T47D (cell line): ENCODE results near the gene PCIF1.

Experiments used
- DNase-seq, 2 experiments: peaks; one replicate each; pipeline versions ENCODE4 v3.0.0 to v3.0.0-alpha.2; 2011 to 2012; ENCODE audit warnings: low read depth in 1 of 2, low spot score in 1 of 2
- JUND ChIP-seq: IDR thresholded peaks from 2 replicates; pipeline ENCODE4 v1.6.1; 2012; ENCODE audit warnings: low read depth
- in situ Hi-C: cut with HindIII; loops from 2 replicates; pipeline ENCODE4 v1.10.0; 2016; ENCODE audit warnings: low sequenced_read_pairs, low pct_unique_long_range_greater_than_20kb

Gene PCIF1

DNA sequence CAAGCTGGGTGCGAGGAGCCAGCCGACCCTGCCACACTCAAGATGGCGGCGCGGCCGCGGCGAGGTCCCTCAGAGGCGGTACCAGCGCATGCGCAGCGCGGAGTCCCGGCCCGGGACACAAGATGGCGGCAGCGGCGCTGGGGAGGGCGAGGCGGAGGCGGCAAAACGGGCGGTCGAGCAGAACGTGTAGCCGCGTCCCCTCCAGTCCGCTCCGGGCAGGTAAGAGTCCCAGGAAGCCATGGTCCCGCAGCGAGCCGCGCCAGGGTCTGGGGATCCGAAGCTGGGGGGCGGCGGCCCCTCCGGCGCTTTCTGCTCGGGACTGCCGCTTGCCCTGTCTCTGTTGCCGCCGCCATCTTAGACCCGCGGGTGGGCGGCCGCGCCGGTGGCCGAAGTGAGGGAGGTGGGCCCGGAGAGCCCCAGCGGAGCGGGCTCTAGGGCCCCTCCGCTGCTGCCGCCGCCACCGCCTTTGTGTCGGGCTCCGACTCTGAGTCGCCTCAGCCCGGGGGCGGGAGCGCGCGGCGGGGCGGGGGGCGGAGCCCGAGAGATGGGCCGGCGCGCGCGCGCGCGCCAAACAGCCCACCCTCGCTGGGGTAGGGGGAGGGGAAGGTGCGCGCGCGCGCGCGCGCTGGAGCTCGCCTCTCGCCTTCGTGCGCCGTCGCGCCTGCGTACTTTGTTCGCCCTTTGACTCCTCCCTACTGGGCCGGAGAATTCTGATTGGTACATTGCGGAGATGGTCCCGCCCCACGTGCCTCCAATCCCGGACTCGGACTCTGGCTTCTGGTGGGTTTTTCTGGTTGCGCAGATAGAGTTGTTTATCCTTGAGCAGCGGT is at the start of gene PCIF1:
Gene PCIF1, plus strand, starts transcription at position 98 of the 830 bp plus-strand sequence. CDS start 4,317 bp downstream, outside the sequence.
- in situ Hi-C loops, result no loop called here
- TF ChIP-seq JUND, result no peak
- DNase-seq, result peak; percentile 99

DNA sequence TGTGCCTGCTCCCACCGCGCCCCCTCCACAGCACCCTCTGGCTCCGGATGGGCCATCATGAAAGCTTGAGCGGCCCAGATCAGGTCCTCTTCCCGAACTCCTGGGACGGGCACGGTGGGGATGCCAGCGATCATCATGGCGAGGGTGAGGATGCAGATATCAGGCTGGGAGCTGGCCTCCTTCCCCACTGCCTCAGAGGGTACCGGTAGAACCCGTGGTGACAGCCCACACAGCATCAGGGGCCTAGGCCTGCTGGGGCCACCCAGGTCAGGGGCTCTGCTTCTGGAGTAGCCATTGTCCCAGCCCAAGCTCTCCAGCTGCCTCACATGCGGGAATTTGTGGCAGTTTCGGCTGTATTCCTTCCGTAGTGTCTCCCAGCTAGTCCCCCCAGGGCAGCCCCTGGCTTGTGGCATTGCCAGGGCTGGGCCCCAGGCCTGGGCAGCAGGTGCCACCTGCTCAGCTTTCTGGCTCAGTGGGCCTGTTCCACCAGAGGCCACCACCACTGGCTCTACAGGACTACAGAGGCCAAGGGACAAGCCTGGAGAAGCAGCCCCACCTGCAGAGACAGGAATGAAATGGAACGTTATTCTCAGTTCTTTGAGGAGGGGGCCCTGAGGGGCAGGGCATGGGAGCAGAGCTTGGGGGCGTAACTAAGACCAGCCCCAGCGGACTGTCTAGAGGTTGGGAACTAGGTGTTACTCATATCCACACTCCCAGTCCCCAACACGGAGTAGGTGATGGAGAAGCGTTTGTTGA is 47.7 kb upstream of the PCIF1 start:
- no peak for DNase-seq
- in situ Hi-C loops, result no loop called here
- TF ChIP-seq JUND, result no peak

DNA sequence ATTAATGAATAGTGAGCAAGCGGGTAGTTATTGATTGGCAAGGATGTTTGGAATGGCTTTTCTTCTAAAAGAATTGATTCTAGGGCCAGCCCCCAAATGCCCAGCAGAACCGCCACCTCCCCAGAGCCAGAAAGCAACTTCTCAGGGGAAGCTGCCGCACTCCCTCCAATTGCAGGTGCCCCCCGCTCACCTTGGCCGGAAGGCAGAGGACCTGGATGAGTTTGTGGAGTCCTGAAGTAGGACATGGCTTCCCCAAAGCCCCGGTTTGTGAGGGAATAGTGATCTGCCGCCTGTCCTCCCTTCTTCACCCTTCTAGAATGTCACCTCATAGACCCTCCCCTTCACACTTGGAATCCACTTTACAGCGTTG is 47.2 kb upstream of the PCIF1 start, which contains the start of gene SPATA25:
Gene SPATA25, minus strand, starts transcription at position 277 of the 370 bp plus-strand sequence. Its CDS starts 32 bp downstream, at position 245.
- no peak for DNase-seq
- TF ChIP-seq JUND, result no peak
- in situ Hi-C loops, result no loop called here

DNA sequence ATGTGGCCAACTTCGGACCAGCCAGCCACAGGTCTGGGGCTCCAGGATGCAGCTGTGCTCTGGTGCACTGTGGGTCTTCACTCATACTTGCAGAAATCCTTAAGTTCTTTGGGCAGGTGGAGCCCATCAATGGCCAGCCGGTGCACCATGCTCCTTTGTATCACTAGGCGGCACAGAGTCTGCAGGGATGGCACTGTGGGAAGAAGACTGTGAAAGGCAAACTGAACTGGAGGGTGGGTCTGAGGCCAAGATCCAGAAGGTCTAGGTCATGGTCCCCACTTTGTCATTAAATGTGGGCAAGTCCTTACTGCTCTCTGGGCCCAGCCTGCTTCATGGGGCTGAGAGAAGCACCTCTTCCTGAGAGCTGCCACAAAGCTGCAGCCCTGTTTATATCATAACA is 45.8 kb upstream of the PCIF1 start:
- no peak for DNase-seq
- in situ Hi-C loops, result no loop called here
- TF ChIP-seq JUND, result no peak

DNA sequence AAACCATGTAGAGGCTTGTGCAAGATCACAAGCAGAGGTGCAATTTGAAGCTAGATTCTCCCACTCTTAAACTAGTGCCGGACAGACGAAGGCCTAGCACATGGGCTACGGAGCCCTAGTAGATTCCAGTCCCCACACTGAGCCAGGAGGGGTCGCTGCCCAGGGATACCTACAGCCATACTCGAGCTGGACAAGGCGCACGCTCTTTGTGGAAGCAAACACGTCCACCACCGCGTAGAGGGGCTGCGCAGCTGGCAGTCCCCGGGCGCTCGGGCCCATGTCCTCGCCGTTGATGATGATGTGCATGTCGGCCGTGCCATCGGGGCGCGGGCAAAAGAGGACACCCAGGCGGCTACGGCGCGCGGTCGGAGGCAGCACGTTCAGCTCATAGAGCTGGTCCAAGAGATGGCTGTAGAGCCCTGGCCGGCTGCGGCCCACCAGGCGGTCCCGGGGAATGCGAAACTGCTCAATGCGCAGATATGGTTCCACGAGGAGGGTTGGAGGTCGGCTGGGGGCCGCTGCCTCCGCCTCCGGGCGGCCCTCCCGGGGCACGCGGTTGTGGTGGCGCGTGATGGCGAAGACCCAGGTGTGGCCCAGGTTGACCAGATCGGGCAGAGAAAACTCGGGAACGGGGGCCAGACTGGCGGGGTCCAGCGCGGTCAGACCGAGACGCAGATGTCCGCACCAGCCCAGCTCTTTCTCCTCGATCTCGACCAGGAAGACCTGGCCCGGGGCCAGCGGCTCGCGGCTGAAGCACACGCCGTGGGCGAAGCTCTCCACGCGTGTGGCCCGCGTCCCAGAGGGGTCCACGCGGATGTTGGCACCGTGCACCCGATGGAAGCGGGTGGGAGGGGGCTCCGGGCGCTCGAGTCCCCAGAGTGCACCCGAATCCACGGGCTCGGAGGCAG is 44.2 kb upstream of the PCIF1 start:
- peak; percentile 40 to 59 for DNase-seq
- in situ Hi-C loops, result no loop called here
- no peak for TF ChIP-seq JUND

DNA sequence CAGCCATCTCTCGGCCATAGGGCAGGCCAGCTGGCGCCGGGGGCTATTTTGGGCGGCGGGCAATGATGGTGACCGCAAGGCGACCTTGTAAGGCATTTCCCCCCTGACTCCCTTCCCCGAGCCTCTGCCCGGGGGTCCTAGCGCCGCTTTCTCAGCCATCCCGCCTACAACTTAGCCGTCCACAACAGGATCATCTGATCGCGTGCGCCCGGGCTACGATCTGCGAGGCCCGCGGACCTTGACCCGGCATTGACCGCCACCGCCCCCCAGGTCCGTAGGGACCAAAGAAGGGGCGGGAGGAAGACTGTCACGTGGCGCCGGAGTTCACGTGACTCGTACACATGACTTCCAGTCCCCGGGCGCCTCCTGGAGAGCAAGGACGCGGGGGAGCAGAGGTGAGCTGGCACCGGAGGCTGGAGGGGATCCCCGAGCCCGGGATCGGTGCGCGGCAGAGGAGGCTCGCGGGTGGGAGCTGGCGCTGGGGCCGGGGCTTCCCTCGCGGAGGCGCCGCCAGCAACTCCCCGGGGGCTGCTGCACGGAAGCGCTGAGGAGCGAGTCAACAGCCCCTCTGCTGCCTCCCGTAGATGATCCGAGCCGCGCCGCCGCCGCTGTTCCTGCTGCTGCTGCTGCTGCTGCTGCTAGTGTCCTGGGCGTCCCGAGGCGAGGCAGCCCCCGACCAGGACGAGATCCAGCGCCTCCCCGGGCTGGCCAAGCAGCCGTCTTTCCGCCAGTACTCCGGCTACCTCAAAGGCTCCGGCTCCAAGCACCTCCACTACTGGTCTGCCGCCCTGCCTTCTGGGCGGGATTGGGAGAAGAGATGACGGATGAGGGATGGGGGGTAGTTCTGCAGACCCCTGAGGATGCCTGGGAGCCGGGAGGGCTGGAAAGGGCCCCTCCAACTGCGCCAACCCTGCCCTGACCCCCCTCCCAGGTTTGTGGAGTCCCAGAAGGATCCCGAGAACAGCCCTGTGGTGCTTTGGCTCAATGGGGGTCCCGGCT is 43.2 kb upstream of the PCIF1 start, which contains the start of the genes CTSA and NEURL2:
Gene CTSA, plus strand, starts transcription at position 351 of the 999 bp plus-strand sequence. Its CDS starts 234 bp downstream, at position 585.
Gene NEURL2, minus strand, starts transcription at position 224 of the 999 bp plus-strand sequence. Its CDS starts 217 bp downstream, at position 7.
- TF ChIP-seq JUND, result no peak
- in situ Hi-C loops, result no loop called here
- peak; percentile 95 to 100 for DNase-seq

DNA sequence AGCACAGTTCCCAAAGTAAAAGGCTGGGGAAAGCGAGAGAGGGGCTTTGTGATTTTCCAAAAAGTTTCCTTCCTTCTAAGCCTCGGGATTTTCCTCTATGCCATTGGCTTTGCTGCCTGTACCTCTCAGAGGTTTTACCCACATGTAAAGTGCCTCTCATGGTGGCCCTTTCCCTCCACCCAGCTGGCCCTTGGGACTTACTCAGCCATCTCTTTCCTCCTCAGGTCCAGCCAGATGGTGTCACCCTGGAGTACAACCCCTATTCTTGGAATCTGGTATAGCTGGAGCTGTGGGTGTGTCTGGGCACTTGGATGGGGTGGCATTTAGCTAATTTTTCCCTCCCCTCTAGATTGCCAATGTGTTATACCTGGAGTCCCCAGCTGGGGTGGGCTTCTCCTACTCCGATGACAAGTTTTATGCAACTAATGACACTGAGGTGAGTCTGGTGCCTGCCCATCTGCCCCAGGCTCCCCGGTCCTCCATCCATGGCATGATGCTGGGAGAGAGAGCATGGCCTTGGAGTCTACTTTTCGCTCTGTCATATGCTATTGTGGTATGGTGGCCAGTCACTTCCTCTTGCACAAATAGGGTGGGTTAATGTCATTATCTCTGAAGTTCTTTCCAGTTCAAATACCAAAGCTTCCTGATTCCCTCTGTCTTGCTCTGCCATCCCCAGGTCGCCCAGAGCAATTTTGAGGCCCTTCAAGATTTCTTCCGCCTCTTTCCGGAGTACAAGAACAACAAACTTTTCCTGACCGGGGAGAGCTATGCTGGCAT is 42.2 kb upstream of the PCIF1 start:
- peak; percentile 75 to 90 for DNase-seq
- TF ChIP-seq JUND, result no peak
- in situ Hi-C loops, result no loop called here

DNA sequence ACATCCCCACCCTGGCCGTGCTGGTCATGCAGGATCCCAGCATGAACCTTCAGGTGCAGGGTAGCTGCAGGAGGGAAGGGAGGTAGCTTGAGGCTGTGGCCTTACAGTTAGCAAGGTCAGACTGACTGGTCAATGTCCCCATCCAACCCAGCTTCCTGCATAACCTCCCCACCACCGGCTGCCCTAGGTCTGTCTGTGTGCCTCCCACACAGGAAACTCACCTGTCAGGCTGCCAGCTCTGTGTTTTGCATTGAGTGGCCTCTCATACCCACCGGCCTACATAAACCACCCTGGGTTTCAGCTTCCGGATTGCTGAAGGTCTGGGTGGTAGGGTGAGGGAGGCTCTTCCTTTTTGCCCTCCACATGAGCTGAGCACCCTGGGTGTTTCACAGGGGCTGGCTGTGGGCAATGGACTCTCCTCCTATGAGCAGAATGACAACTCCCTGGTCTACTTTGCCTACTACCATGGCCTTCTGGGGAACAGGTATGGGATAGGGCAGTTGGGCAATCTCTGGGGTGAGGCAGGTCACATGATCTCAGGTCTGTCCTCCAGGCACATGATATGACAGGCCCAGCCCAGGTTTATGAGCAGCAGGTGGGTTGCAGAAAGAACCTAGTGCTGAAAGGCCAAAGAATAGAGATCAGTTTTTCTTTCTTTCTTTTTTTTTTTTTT is 41.5 kb upstream of the PCIF1 start:
- no peak for DNase-seq
- in situ Hi-C loops, result no loop called here
- no peak for TF ChIP-seq JUND

DNA sequence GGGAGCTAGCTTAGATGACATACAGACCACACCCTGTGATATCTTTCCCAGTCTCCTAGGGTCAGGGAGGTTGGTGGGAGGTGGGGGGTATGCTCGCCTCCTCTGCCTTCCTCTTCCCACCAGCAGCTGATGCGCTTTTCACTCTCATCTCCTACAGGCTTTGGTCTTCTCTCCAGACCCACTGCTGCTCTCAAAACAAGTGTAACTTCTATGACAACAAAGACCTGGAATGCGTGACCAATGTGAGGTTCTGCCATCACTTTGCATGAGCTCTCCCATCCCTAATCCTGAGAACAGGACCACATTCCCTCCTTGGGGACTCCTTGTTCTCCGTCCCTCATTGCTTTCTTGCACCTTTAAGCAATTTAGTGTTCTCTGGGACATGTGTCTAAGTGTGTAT is 40.7 kb upstream of the PCIF1 start:
- in situ Hi-C loops, result no loop called here
- no peak for TF ChIP-seq JUND
- no peak for DNase-seq

DNA sequence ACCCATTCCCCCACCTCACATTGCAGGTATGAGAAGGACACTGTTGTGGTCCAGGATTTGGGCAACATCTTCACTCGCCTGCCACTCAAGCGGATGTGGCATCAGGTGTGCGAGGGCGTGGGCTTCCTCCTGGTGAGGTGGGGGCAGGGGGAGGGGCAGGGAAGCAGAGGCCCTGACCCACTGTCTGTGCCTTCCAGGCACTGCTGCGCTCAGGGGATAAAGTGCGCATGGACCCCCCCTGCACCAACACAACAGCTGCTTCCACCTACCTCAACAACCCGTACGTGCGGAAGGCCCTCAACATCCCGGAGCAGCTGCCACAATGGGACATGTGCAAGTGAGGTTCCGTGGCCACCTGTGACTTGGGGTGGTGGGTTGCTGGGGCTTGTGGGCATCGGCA is 39.7 kb upstream of the PCIF1 start:
- TF ChIP-seq JUND, result no peak
- no peak for DNase-seq
- in situ Hi-C loops, result no loop called here
